Activated B cell treated with CpG ODN at 0.5 μM for 24 hours (primary cell): Measurements from ENCODE around the gene SNTA1. TPM values are rescaled to one million over a fixed set of nuclear protein-coding genes. Genes with fewer than 3 reads are reported as not detected.

ENCODE experiments used
- ATAC-seq: fragments of 200-7000 bp; cut with Tn5 transposase; one replicate; pipeline ENCODE4 v1.10.0; 2021; ENCODE audit warnings: low read depth, mild to moderate bottlenecking, moderate library complexity
- CTCF ChIA-PET: fragments of 350-600 bp; sonication (Branson Sonifier 250); formaldehyde crosslinking; loops from one replicate; lab custom pipeline; 2021; ENCODE audit warnings: antibody characterized with exemption; lab: Charles Lee
- POLR2A ChIA-PET: fragments of 350-600 bp; sonication (Branson Sonifier 250); formaldehyde crosslinking; loops from one replicate; lab custom pipeline; 2021; ENCODE audit warnings: antibody characterized with exemption; lab: Charles Lee
- DNase-seq: peaks from one replicate; pipeline ENCODE4 v3.0.0; 2022
- H3K27ac Mint-ChIP-seq: one replicate; pipeline ENCODE4 v1.8.0; 2020; ENCODE audit warnings: mixed read lengths
- H3K27me3 Mint-ChIP-seq: one replicate; pipeline ENCODE4 v1.8.0; 2021; ENCODE audit warnings: mixed read lengths
- H3K36me3 Mint-ChIP-seq: one replicate; pipeline ENCODE4 v1.8.0; 2021; ENCODE audit warnings: low read depth, mixed read lengths
- H3K4me1 Mint-ChIP-seq: one replicate; pipeline ENCODE4 v1.8.0; 2021; ENCODE audit warnings: mixed read lengths
- H3K4me3 Mint-ChIP-seq: one replicate; pipeline ENCODE4 v1.8.0; 2020; ENCODE audit warnings: mild to moderate bottlenecking, mixed read lengths
- H3K9me3 Mint-ChIP-seq: one replicate; pipeline ENCODE4 v1.8.0; 2020; ENCODE audit warnings: mixed read lengths
- CTCF ChIP-seq: fragments of 200-600 bp; IDR thresholded peaks from one replicate; pipeline ENCODE4 v1.8.0; 2022; ENCODE audit warnings: antibody characterized with exemption, mild to moderate bottlenecking
- intact Hi-C: fragments of 100-400 bp; cut with micrococcal nuclease; formaldehyde crosslinking; loops from one replicate; pipeline ENCODE4 v1.15.1; 2024
- total RNA-seq: library from RNA; stranded (reverse); gene quantifications from 2 replicates; pipeline ENCODE4 v1.2.3, GENCODE V29; 2022

The SNTA1 gene
- total RNA-seq, 1 donor from 2014 or later: 2.0 TPM

DNA sequence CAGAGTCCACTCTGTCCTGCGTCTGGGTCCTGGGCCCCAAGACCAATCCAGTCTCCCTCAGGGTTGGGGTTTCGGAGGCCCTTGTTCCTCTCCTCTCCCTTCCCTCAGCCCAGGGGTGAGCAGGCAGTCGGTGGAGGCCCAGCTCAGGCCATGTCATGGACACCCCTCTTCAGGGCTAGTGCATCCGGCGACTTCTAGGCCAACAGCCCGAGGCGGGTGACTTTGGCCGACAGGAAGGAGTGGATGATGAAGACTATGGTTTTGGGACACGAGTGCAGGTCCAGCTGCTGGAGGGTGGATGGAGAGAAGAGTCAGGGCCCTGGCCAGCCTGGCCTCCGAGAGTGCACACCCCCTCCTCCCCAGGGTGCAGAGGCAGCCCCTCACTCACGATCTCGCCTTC, 35.2 kb downstream of the SNTA1 start:
- Mint-ChIP-seq H3K36me3 (no peaks in the 10 kb centered on the region), H3K4me3 (peak overlapping the region; percentile 61), H3K9me3 (no peaks in the 10 kb centered on the region), H3K4me1 (peaks cover 47% of the 10 kb centered on the region), H3K27me3 (no peaks in the 10 kb centered on the region), H3K27ac (peak overlapping the region; percentile 90)
- TF ChIP-seq CTCF: no peak
- intact Hi-C loops: loop anchor here (2.0 to 10.0 kb wide), 3 partner anchors 254 to 704 kb away; partner anchors contain the start of genes C20orf144, EIF2S2 and RALY
- no peak for DNase-seq
- no peak for ATAC-seq
- CTCF ChIA-PET: no interaction called here
- POLR2A ChIA-PET: interaction anchor here (1.1 to 1.2 kb wide), 2 partner anchors 81 to 258 kb away, joined by 3 to 4 read pairs; partner anchors contain the start of genes ACTL10 and CBFA2T2

DNA sequence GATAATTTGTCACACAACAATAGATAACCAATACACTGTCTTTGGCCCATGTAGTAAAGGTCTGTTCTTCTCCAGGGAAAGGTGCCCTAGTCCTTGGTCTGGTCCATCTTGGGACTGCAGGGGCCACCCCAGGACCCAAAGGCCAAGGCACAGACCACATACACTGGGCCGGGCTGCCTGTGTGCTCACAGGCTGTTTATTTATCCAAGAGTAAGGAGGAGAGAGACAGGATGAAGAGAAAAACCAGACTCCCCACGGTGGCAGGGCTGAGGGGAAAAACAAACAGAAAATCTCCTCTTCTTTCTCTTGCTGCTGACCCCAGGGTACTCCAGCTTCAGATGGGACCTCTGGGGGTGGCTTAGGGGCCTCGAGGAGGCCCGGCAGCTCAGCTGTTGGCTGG, 35.8 kb downstream of the SNTA1 start:
- ChIA-PET CTCF (no interaction called here), POLR2A (no interaction called here)
- no peak for DNase-seq
- TF ChIP-seq CTCF: no peak
- intact Hi-C loops: loop anchor here (2.0 to 10.0 kb wide), 3 partner anchors 255 to 705 kb away; partner anchors contain the start of genes C20orf144, EIF2S2 and RALY
- peak overlapping the region; percentile 90 for H3K27ac Mint-ChIP-seq
- no peaks in the 10 kb centered on the region for H3K27me3 Mint-ChIP-seq
- ATAC-seq: no peak
- H3K4me1 Mint-ChIP-seq: peaks cover 47% of the 10 kb centered on the region
- H3K36me3 Mint-ChIP-seq: no peaks in the 10 kb centered on the region
- H3K4me3 Mint-ChIP-seq: peak overlapping the region; percentile 32
- no peaks in the 10 kb centered on the region for H3K9me3 Mint-ChIP-seq

GRCh38 chr20:33407251-33407650, 36.3 kb downstream of the SNTA1 start:
- CTCF ChIA-PET: no interaction called here
- peak overlapping the region; percentile 90 for H3K27ac Mint-ChIP-seq
- H3K4me1 Mint-ChIP-seq: peaks cover 52% of the 10 kb centered on the region

GRCh38 chr20:33404281-33404680, 39.3 kb downstream of the SNTA1 start:
- peak overlapping the region; percentile 35 for H3K4me3 Mint-ChIP-seq
- ChIA-PET CTCF (no interaction called here), POLR2A (no interaction called here)
- TF ChIP-seq CTCF: no peak
- peaks cover 4% of the 10 kb centered on the region for H3K36me3 Mint-ChIP-seq
- H3K4me1 Mint-ChIP-seq: peaks cover 61% of the 10 kb centered on the region
- H3K27ac Mint-ChIP-seq: no peak overlapping the region
- H3K9me3 Mint-ChIP-seq: no peaks in the 10 kb centered on the region
- no peak for ATAC-seq
- H3K27me3 Mint-ChIP-seq: no peaks in the 10 kb centered on the region
- intact Hi-C loops: loop anchor here (10.0 kb wide), 1 partner anchor 591 kb away; the partner anchor contains the start of gene RALY
- DNase-seq: no peak

More at GRCh38 chr20:33407251-33407650, 36.3 kb downstream of the SNTA1 start:
- Mint-ChIP-seq H3K36me3 (no peaks in the 10 kb centered on the region), H3K4me3 (peak overlapping the region; percentile 32), H3K9me3 (no peaks in the 10 kb centered on the region), H3K27me3 (no peaks in the 10 kb centered on the region)
- no peak for TF ChIP-seq CTCF
- POLR2A ChIA-PET: interaction anchor here (0.7 kb wide), 1 partner anchor 435 kb away, joined by 3 read pairs; no protein-coding TSS in a partner anchor
- DNase-seq (no peak), ATAC-seq (no peak)
- intact Hi-C loops: loop anchor here (10.0 kb wide), 1 partner anchor 588 kb away; the partner anchor contains the start of gene RALY

DNA sequence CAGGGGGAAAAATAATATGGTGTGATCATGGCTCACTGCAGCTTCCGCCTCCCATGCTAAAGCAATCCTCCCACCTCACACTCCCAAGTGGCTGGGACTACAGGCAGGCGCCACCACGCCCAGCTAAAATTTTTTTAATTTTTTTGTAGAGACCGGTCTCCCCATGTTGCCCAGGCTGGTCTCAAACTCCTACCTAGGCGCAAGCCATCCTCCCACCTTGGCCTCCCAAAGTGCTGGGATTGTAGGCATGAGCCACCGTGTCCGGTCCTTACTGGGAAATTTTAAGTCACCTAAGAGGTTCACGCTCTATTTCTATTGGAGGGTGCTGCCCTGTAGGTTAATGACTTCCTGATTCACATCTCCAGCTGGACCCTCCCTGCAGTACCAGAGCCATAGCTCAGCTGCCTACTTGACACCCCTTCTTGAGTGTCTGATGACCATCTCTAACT, 41.6 kb downstream of the SNTA1 start:
- Mint-ChIP-seq H3K9me3 (no peaks in the 10 kb centered on the region), H3K4me3 (peak overlapping the region; percentile 94), H3K36me3 (peaks cover 7% of the 10 kb centered on the region), H3K4me1 (peaks cover 42% of the 10 kb centered on the region), H3K27me3 (no peaks in the 10 kb centered on the region), H3K27ac (peak overlapping the region; percentile 90)
- ATAC-seq (no peak), DNase-seq (no peak)
- ChIA-PET CTCF (interaction anchor here (0.7 kb wide), 1 partner anchor 266 kb away, joined by 5 read pairs; no protein-coding TSS in a partner anchor), POLR2A (interaction anchor here (0.6 to 3.2 kb wide), 10 partner anchors 8 to 707 kb away, joined by 3 to 37 read pairs (median 4); partner anchors contain the start of genes ACTL10, CBFA2T2, CHMP4B and SNTA1)
- TF ChIP-seq CTCF: no peak
- intact Hi-C loops: loop anchor here (1.0 to 10.0 kb wide), 4 partner anchors 7 to 593 kb away; partner anchors contain the start of genes ACTL10, RALY and SNTA1
